SH-SY5Y (cell line): ENCODE data around the gene CYB561.

Source experiments
- GATA2 ChIP-seq: IDR thresholded peaks from 2 replicates; pipeline ENCODE4 v1.6.1; 2011; ENCODE audit warnings: mild to moderate bottlenecking, low read depth, low read length
- GATA3 ChIP-seq: IDR thresholded peaks from 2 replicates; pipeline ENCODE4 v1.6.1; 2011; ENCODE audit warnings: low read depth, mild to moderate bottlenecking, low read length, moderate library complexity

DNA sequence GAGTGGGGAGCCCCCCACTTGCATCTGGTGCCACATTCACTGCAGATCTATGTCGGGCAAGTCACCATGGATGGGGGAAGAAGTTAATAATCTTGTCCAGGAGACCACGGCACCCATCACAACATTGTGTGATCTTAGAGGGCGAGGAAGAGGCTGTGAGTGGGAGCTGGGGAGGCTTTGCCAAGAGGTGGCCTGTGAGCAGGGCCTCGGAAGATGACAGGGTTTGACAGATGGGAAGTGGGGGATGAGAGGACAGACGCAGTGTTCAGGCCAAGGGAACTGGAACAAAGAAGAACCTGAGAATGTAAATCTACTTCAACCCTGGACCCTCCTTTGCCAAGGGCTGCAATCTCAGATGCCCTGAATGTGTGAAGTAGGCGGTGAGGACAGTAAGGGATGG, 43.2 kb upstream of the CYB561 start:
- TF ChIP-seq GATA2: no peak
- no peak for TF ChIP-seq GATA3
